ENCODE results near the gene SASH1.

SASH1 gene

GRCh38 chr6:148548065-148548748 lies 205.6 kb downstream of the SASH1 start:
- no peak overlapping the region for H3K4me3 ChIP-seq (ENCODE audit: low read depth, low read length)
- TF ChIP-seq CTCF (conservative IDR thresholded peaks at IDR 0.05; ENCODE audit: low read depth, low read length) = no peak
- no peak for DNase-seq (ENCODE audit: low read depth)

- TF ChIP-seq CTCF (conservative IDR thresholded peaks at IDR 0.05; ENCODE audit: low read depth, low read length) = no peak
- no peak for DNase-seq (ENCODE audit: low read depth)
- H3K4me3 ChIP-seq (ENCODE audit: low read depth, low read length) = no peak overlapping the region
Observed at GRCh38 chr6:148548749-148549140, 206.1 kb downstream of the SASH1 start.

GRCh38 chr6:148550569-148550968 lies 207.9 kb downstream of the SASH1 start:
- peak; percentile 85 for DNase-seq (ENCODE audit: low read depth)
- H3K4me3 ChIP-seq (ENCODE audit: low read depth, low read length) = no peak overlapping the region
- TF ChIP-seq CTCF (conservative IDR thresholded peaks at IDR 0.05; ENCODE audit: low read depth, low read length) = no peak

- H3K4me3 ChIP-seq (ENCODE audit: low read depth, low read length) = no peak overlapping the region
- TF ChIP-seq CTCF (conservative IDR thresholded peaks at IDR 0.05; ENCODE audit: low read depth, low read length) = no peak
- DNase-seq (ENCODE audit: low read depth) = no peak
Observed at GRCh38 chr6:148551226-148551625, 208.6 kb downstream of the SASH1 start.

GRCh38 chr6:148556410-148556809 lies 213.8 kb downstream of the SASH1 start:
- TF ChIP-seq CTCF (conservative IDR thresholded peaks at IDR 0.05; ENCODE audit: low read depth, low read length) = no peak
- no peak overlapping the region for H3K4me3 ChIP-seq (ENCODE audit: low read depth, low read length)
- no peak for DNase-seq (ENCODE audit: low read depth)

- peak; percentile 58 for DNase-seq (ENCODE audit: low read depth)
- H3K4me3 ChIP-seq (ENCODE audit: low read depth, low read length) = no peak overlapping the region
Observed at GRCh38 chr6:148557796-148558321, 215.2 kb downstream of the SASH1 start.

More at GRCh38 chr6:148557796-148558321, 215.2 kb downstream of the SASH1 start:
- TF ChIP-seq CTCF (conservative IDR thresholded peaks at IDR 0.05; ENCODE audit: low read depth, low read length) = no peak
